Hippocampal formation (tissue), 2 donors: ENCODE measurements around the gene LRRC28.

Experiments
- DNase-seq, 2 donors: peaks; one replicate each; lab custom pipeline; 2025; lab: John Stamatoyannopoulos, UW

The LRRC28 gene

DNA sequence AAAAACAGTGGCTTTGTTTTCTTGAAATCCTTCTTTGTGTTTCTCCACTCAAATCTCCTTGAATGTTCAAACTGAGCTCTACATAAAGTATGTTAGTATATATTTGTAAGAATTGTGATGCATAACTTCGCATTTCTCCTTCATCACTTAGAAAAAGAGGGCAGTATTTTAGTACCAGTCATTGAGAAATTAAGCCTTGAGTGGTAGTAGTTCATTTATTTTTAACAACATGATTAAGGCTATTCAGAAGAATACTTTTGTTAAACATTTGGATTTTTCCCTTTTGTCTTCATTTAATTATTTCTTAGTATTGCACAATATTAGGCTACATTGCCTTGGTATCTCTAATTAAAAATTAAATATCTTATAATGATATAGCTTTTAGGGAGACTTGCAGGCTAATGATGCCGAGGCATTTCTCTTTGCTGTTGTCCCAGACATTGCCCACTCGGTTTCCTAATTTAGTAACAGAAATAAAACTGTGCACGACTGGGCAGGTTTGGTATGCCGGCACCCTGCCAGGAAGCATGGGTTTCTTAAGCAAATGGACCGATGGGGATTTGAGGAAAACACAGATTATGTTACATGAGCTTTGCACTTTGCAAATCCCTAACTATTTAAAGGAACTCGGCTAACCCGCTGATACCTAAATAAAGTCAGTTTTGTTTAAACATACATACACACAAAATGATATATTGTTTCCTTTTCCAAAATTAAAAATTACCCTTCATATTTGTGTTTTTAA lies 54.7 kb downstream of the LRRC28 start:
- no peak for DNase-seq

DNA sequence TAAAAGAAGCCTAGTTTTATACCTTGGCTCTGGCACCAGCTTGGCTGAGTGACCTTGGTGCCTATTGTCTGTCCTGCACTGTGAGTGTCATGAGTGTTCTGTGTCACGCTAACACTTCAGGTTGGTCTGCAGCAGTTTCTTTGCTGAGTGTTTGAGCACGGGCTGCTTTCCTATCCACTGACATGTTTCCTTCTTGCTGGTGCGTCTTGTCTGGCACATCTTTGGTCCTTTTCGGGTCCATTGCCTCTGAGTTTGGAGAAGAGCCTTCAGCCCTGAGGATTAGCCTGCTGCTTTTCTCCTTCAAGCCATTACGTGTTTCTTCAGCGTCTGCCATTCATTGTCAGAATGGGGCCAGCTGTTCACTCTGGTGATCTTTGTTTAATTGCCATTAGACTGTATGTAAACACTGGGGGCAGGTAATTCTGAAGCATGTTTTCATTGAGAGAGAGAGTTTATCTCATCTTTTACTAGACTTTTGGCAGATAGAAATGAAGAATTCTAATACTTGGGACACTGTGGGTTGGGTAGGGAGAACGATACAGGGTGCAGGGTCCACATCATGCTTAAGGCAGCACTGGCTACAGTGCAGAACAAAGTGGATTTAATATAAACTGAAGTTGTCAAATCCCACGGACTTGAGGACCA lies 55.5 kb downstream of the LRRC28 start:
- no peak for DNase-seq

DNA sequence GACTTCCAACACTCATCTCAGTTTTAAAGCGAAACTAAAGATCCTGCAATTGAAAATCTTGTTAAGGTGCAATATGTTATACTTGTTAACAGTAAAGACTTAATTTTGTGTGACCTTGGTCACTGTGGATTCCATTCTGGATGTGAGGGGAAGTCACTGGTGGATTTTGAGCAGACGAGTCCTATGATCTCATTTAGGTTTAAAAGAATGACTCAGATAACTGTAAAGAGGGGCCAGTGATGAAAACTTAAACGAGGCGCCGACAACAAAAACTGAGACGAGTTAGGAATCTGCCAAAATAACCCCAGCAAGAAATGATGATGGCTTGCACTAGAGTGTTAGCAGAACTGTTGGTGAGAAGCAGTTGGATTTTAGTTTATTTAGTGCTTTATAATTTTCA lies 56.5 kb downstream of the LRRC28 start:
- DNase-seq = no peak

DNA sequence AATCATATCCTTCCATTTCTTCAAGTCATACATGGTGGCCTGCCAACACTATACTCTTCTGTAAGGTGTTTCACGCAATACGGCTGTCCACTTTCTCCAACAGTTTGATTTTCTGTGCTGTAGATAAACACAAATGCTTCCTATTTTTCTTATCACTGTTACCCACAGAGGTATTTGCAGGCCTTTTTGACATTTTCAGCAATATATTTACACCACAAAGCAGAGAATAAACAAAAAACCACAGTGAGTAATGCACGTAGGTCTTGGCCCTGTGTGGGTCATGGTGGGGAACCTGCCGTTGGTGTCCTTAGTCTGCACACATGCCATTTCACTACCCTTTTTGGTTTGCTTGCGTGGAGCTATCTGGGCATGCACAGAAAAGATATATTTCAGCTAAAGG lies 59.5 kb downstream of the LRRC28 start:
- no peak for DNase-seq

DNA sequence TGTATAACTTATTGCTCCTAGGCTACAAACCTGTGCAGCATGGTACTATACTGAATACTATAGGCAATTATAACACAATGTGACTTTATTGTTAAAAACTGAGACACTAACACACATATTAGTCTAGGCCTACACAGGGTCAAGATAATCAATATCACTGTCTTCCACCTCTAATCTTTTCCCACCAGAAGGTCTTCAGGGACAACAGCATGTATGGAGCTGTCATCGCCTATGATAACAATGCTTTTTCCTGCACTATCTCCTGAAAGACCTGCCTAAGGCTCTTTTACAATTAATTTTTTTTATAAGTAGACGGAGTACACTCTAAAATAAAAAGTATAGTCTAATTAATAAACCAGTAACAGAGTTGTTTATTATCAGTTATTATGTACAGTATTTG lies 60.9 kb downstream of the LRRC28 start:
- DNase-seq = no peak

DNA sequence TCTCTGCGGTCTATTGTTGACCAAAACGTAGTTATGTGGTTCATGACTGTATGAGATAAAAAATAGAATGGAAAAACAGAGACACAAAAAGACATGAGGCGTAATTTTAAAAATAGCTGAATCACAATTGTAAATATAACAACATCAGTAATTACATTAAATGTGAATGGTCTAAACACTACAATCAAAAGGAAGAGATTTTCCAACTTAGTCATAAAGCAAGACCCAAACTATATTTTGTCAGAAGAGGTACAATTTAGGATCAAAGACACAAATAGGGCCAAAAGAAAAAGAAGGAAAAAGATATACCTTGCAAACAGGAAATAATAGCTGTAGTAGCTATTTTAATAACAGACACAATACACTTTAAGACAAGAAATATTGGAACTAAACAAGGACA lies 61.5 kb downstream of the LRRC28 start:
- no peak for DNase-seq

DNA sequence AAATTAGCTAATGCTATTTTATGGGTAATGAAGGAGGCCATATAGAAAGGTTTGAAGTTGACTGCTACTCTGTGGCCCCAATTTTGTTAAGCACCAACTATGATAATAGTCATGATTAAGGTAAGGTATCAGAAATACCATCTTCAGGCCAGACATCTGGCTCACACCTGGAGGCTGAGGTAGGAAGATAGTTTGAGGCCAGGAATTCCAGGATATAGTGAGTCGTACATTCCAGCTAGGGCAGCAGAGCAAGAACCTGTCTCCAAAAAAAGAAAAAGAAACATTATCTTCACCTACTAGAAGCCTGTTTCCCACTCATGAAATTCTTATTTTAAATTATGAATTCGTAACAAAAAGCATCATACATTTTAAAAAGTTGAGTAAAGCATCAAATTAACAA lies 64.4 kb downstream of the LRRC28 start:
- no peak for DNase-seq

DNA sequence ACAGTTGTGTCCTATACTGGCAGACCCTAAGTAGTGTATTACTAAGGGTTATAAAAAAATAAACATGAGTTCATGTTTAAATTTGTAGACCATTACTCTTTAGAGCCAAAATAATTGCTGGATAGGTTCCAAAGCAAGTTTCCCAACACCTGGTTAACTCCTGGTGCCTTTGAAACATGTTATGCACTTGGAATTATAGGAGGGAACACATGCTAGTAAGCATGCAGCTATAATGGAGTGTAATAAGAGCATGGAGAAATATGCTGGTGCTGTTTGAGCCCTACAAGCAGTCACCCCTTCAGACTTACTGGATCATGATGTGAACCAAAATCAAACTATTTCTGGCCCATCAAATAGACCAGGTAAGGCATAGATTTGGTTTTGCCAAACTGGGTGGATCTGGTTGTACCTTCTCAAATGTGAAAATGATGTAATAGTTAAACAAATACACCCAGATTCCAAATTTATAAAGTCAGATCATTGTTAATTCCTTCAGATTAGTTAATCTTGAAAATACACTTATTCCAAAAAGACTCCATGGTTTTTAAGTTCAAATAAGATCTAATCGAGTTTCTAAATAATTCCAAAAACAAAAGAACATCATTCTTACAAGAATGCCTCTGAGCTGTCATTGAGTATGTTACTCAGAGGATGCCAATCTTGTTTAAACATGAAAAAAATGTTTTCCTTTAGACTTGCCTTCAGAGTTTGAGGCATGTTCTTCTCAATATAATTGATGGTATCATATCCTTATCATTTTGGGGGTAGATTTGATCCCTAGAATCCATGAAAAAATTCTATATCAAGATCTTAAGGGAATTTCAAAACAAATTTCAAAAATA lies 69.3 kb downstream of the LRRC28 start:
- DNase-seq = no peak

DNA sequence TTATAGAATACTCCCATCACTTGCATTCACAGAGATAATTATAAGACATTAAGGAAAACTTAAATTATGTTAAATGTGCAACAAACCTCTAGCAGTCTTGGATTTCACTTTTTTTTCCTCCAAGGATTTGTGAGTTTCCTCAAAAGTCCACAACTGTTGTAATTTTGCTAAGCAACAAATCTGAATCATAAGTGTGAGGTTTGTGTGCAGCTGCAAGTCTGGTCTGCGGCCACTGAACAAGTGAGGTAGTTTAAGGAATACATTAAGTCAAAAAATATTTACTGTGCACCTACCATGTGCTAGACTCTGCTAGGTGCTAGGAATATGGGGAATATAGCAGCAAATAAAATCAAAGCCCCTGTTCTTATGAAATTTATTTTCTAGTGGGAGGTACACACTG lies 70.2 kb downstream of the LRRC28 start:
- DNase-seq = no peak

DNA sequence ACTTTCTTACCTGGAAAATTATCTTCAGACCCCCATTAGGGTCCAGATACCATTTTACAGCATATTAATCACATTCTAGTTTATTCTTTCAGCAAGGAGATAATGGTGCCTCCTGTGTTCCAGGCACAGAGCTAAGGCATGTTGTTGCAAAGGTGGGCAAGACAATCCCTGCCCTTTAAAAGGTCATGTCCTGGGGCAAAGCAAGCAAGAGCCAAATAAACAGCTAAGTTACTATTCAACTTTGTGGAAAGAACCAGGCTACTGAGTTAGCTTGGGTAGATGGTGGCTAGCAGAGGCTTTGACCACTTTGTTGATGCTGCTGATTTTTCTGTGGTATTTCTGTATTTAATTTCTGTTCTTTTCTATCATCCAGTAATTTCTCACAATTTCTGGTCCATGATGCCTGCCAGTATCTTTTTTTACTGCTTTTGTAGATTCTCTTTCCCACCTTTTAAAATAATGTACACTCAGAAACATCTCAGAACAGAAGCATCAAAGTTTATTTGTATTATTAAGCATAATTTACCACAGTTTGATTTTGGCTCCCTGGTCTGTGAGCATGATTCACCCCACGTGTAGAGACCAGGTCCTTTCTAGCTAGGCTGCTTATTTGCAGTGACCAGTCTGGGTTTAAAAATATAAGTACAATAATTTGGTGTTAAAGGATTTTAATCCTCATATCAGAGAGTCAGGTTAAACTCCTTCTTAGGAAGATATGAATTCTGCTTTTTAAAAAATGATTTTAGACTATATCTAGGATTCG lies 71.5 kb downstream of the LRRC28 start:
- no peak for DNase-seq

DNA sequence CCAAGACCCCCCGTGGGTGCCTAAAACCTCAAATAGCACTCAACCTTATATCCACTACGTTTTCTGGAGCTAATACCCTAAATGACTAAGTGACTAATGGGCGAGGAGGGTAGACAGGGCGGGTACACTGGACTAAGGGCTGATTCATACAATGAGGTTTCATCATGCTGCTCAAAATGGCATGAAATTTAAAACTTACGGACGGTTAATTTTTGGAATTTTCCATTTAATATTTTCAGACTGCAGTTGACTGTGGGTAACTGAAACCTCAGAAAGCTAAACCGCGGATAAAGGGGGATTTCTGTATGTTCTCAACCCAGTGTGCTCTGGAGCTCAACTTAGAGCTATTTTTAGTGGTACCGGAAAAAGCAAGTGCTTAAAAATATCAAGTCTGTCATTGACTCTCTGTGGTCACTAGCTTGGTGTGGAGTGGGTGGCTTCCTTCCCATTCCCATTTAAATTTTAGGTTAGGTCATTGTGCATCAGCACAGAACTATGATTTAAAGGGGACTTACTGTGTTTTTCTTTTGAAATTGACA lies 72.9 kb downstream of the LRRC28 start:
- no peak for DNase-seq

DNA sequence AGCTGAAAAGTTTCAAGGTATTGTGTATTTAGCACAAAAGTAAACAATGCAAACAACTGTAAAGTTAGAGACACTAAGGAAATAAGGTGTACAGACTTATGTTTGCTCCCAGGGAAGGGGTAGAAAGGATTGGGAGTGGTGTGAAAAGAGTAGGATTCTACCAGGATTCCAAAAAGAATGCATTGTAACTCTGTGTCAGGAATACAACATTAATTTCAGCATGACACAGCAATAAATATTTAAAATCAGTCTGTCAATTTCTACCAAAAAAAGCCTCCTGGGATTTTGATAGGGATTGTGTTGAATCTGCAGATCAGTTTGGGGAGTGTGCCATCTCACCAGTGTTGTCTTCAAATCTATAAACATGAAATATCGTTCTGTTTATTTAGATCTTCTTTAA lies 73.4 kb downstream of the LRRC28 start:
- no peak for DNase-seq

DNA sequence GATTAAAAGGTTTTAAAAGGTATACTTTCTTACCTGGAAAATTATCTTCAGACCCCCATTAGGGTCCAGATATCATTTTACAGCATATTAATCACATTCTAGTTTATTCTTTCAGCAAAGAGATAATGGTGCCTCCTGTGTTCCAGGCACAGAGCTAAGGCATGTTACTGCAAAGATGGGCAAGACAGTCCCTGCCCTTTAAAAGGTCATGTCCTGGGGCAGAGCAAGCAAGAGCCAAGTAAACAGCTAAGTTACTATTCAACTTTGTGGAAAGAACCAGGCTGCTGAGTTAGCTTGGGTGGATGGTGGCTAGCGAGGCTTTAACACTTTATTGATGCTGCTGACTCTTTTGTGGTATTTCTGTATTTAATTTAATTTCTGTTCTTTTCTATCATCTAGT lies 75.0 kb downstream of the LRRC28 start:
- DNase-seq = no peak

DNA sequence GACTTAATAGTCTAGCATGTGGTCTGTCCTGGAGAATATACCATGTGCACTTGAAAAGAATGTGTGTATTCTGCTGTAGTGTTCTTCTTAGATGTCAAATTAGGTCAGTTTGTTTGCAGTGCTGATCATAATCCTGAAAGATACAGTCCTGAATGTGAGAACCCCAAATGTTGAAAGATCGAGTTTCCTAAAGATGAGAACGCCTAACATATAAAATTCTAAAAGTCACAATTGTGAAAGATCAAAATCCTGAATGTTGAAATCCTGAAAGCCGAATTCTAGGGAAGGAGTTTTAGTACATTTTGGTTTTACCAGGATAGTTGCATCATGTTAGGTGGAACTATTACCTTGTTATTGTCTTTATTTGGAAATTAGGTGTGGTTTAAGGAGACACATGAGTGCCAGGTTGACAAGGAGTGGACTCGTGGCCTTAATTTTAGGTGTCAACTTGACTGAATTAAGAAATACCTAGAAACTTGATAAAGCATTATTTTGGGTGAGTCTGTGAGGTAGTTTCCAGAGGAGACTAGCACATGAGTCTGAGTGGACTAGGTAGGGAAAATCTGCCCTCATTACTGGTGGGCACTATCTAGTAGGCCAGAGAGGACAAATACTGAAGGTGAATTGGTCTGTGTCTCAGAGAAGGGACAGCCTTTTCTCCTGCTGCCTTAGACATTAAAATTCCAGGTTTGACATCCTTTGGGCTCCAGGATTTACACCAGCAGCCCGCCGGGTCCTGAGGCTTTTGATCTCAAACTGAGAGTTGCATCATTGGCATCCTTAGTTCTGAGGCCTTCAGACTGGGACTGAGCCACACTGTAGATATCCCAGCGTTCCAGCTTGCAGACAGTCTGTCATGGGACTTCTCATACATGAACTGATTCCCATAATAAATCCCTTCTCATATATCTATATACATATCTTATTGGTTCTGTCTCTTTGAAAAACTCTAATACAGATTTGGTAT lies 77.1 kb downstream of the LRRC28 start:
- no peak for DNase-seq

DNA sequence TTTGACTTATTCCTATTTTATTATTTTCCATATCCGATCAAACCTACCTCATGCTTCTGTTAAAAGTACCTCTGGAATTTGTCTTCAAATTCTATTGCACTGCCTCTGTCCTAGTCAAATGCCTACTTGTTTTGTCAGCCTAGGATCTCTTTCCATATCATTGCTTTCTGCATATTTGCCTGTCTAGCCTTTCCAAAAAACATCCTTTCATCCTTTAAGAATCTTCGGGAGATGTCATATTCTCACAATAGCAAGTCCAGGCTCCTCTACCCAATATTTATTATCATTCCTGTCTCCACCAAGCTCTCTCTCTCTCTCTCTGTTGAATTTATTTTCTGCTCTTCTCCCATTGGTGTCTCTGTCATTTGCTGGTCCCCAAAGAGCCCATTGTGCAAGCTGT lies 80.1 kb downstream of the LRRC28 start:
- no peak for DNase-seq

DNA sequence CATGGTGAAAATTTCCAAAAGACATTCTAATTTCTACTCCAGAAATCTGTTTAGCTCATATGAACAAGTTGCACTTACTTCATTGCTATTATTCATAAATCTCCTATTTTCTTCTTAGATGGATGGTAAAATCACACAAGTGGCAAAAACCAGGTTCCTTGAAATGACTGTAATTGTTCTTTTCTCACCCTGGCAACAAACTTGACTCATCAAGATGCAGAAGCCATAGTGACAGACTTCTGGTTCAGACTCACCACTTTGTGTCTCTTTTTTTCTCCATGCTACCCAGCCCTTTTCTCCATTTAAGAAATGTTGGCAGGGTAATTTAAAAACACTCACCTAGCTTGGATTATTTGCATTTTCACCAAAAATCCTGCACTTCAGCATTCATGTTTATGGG lies 82.1 kb downstream of the LRRC28 start:
- DNase-seq = no peak

DNA sequence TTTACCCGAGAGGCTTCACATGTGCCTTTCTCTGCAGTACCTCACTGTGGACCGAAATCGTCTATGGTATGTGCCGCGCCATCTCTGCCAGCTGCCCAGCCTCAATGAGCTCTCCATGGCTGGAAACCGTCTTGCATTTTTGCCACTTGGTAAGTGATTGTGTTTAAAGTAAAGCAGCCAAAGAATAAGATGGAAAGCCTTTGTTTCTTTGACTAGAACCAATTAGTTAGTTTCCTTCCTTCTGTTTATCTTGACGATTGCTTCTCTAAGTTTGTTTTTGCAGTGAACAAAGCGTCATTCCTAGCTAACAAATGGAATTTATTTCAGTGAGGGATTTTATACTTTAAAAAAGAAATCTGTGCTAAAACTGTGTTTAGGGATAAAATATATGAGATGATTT lies 82.7 kb downstream of the LRRC28 start:
- no peak for DNase-seq

DNA sequence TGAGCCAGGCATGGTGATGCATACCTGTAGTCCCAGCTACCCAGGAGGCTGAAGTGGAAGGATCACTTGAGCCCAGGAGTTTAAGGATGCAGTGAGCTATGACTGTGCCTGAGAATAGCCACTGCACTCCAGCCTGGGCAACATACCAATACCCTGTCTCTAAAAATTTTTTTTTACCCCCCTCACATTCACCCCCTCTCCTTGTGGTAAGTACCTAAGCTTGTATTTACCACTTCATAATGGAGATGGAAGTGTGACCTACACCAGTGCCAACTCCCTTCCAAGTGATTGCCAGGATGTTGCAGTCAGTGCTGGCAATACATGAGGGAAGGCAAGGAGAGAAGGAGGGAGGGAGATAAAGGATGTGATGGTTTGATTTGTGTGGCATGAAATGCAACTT lies 84.2 kb downstream of the LRRC28 start:
- DNase-seq = no peak

DNA sequence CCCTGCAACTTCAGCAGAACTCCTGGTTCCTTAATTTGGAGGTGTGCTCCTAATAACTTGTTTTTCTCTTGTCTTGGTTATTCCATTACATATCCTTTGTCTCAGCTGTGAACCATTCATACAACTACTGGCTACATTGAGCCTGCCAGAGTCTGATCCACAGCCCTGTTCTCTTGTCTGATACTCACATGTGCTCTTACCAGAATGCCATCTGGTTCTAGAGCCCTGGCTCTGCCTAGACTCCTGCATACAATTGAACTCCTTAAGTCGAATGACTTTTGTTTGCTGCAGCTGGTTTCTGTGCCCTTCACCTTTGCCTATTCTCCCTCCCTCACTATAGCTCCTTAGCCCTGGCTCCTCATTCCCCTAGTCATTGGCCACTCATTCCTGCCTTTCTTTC lies 85.5 kb downstream of the LRRC28 start:
- DNase-seq = no peak

DNA sequence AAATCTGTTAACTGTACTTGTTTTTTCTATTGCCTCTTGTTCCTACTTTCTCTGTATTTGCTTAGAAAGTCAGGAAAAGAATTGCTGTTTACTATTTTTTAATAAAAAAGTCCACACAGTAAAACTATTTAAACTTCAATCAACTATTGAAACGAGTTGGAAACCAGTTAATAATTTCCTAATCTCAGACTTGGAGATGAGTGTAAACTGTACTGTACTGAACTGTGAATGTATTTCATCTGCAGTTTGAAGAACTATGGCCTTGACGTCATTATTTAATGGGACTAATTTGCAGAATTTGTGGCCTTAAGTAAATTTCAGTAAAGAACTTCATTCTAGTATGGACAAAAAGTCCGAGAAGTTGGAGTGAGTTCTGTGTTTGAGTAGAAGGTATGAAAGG lies 89.1 kb downstream of the LRRC28 start:
- DNase-seq = no peak

DNA sequence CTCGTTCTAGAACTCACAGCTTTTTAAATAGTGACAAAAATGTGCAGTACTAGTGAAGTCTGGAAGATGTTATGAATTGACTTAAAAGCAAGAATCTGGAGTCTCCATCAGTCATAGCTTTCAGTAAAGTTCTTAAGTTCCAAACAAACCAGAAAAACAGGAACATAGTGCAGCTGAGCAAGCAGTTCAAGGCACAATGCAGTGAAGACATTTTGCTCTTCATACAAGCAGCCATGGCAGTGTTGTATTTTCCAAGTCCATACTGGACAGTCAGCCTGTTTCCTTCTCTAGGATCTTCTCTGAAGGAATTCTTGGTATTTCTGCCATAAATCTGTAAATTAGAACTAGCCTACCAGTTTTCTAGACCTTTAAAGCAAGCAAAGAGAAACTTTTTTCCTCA lies 90.5 kb downstream of the LRRC28 start:
- no peak for DNase-seq
